ENCODE measurements around the gene POLL.
A peak's percentile ranks its signal among the peaks of the same experiment; 100 is the strongest.

POLL gene

GRCh38 chr10:101573885-101574753 lies 13.9 kb downstream of the POLL start:
- no peak for DNase-seq (ENCODE audit: low spot score)

- DNase-seq (ENCODE audit: low spot score) = no peak
These were observed 15.3 kb downstream of the POLL start for GRCh38 chr10:101572785-101573184.

GRCh38 chr10:101572126-101572525 lies 15.9 kb downstream of the POLL start:
- no peak for DNase-seq (ENCODE audit: low spot score)

- DNase-seq (ENCODE audit: low spot score) = no peak
These were observed 16.7 kb downstream of the POLL start for GRCh38 chr10:101571271-101571925.

- DNase-seq (ENCODE audit: low spot score) = peak; percentile 60
These were observed 17.4 kb downstream of the POLL start for GRCh38 chr10:101570428-101571270.

GRCh38 chr10:101569622-101570427 lies 18.2 kb downstream of the POLL start:
- DNase-seq (ENCODE audit: low spot score) = peak; percentile 74

GRCh38 chr10:101569323-101569621 lies 18.8 kb downstream of the POLL start:
- no peak for DNase-seq (ENCODE audit: low spot score)

GRCh38 chr10:101568054-101568745 lies 19.9 kb downstream of the POLL start:
- DNase-seq (ENCODE audit: low spot score) = no peak

GRCh38 chr10:101567165-101568006 lies 20.7 kb downstream of the POLL start:
- DNase-seq (ENCODE audit: low spot score) = no peak

- DNase-seq (ENCODE audit: low spot score) = no peak
These were observed 21.5 kb downstream of the POLL start for GRCh38 chr10:101566333-101567164.

- no peak for DNase-seq (ENCODE audit: low spot score)
These were observed 22.1 kb downstream of the POLL start for GRCh38 chr10:101565936-101566332.

GRCh38 chr10:101565370-101565900 lies 22.6 kb downstream of the POLL start:
- DNase-seq (ENCODE audit: low spot score) = no peak

GRCh38 chr10:101564490-101564991 lies 23.5 kb downstream of the POLL start:
- no peak for DNase-seq (ENCODE audit: low spot score)

GRCh38 chr10:101563497-101564040 lies 24.5 kb downstream of the POLL start:
- DNase-seq (ENCODE audit: low spot score) = no peak

- DNase-seq (ENCODE audit: low spot score) = no peak
These were observed 25.1 kb downstream of the POLL start for GRCh38 chr10:101563007-101563406.

- DNase-seq (ENCODE audit: low spot score) = no peak
These were observed 25.8 kb downstream of the POLL start for GRCh38 chr10:101562231-101562630.

GRCh38 chr10:101561068-101561915 lies 26.8 kb downstream of the POLL start:
- DNase-seq (ENCODE audit: low spot score) = no peak

Data from RKO (cell line).